Hematopoietic multipotent progenitor cell (in vitro differentiated cells): ENCODE results near the gene FLNB. TPM values are rescaled to one million over a fixed set of nuclear protein-coding genes. Genes with fewer than 3 reads are reported as not detected.
A peak's percentile ranks its signal among the peaks of the same experiment; 100 is the strongest.
"Not testable (repeated sequence)": the region's sequence is repeated elsewhere in the genome, so short reads cannot be mapped to it uniquely, and the experiment has no call there.

Experiments used
- DNase-seq, 3 donors: peaks; one replicate each; pipeline ENCODE4 v3.0.0-alpha.2; 2011 to 2015; ENCODE audit warnings: low read depth in 2 of 3, low spot score in 2 of 3
- total RNA-seq: library from RNA; depleted of rRNA; stranded (reverse); fragments of >200 nt; gene quantifications from one replicate; pipeline ENCODE4 v1.2.3, GENCODE V29; 2012

The FLNB gene
- total RNA-seq, 1 donor: 158 TPM

GRCh38 chr3:58049143-58049785, 41.0 kb downstream of the FLNB start:
- no peak for DNase-seq

DNA sequence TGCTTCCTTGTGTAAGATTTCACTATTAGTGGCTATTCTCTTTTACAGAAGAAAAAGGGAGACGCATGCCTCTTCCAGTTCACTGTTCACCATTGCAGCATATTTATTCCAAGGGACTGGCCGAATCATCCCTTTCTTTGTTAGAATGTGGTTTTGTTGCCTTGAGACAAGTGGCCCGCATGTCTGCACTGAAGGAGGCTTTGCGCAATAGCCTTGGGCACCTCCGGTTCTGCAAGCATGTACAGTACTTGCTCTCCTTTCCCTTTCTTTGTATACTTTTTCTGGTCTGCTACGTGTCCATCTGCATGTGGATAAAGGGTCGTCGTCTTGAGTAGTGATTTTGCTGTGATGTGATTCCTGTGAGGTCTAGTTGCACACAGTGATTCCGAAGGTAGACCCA, 43.0 kb downstream of the FLNB start:
- DNase-seq: no peak

GRCh38 chr3:58051658-58052261, 43.5 kb downstream of the FLNB start:
- not testable (repeated sequence) for DNase-seq

DNA sequence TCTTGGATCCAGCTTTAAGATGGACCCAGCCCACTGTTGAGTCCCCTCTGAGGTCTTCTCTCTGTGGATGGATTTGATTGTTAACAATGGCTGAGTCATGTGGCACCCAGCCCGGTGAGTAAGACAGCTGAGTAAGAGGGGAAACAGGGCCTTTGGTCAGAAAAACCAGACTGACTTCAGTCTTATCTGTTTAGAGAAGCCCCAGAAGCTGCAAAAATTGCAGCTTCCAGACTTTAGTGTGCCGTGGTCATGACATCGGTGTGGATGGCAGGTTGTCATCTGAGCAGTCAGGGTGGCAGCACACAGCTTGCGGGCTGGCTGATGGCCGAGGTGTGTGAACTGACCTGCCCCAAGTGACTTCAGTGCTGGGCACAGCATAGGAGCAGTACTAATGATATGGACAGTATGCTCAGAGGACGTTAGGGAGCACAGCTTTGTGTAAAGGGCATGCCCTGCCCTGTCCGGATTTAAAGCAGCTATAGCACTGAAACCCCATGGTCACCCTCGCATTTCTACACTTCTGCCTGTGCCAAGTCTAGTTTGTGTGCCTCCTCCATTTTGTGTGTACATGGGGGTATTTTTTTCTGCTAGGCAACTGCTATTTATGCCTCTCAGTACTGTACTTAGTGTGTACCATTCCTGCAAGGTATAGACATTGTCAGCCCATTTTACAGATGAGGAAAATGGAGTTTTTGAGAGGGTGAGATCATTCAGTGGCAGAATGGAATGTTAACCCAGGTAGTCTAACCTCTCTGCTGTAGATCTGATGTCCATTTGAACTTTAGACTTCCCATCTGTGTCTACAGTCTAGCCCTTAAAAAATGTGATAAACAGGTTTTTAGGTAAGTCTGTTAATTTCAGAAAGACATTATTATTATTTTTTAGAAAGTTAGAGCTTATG, 44.4 kb downstream of the FLNB start:
- peak in 2 of 3 donors; percentile 82 to 84 for DNase-seq

DNA sequence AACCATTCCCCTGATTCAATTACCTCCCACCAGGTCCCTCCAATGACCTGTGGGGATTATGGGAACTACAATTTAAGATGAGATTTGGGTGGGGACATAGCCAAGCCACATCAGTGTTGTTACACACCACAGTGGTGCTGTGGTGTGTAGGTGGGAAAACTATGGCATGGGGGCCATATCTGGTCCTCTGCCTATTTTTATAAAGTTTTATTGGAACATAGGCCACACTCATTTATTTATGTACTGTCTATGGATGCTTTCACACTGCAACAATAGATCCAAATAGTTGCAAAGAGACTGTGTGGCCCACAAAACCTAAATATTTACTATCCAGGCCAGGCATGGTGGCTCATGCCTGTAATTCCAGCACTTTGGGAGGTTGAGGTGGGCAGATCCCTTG, 46.4 kb downstream of the FLNB start:
- no peak for DNase-seq

DNA sequence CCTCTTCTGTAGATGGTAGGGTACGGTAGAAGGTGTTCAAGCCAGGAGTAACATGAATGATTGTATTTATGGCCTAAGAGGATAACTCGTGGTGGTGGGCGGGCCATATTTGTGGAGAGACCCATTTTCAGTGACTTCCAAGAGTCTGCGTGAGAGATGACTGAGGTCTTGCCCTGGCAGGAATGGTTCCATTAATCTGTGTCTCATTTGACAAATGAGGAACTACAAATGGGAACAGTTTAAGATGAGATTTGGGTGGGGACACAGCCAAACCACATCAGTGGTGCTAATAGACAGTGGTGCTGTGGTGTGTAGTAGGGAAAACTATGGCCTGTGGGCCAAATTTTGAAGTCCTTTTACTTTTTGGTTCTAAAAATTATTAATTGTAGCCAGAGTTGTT, 47.1 kb downstream of the FLNB start:
- DNase-seq: no peak

DNA sequence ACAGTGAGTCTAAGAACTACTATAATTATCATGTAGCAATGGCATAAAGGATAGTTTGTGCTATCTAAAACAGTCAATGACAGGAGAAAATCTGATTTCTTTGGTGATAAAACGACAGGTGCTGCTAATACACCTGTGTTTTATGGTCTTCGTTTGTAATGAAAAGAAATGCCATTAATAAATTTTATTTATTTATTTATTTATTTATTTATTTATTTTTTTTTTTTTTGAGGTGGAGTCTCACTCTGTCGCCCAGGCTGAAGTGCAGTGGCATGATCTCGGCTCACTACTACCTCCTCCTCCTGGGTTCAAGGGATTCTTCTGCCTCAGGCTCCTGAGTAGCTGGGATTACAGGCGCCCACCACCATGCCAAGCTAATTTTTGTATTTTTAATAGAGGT, 47.7 kb downstream of the FLNB start:
- DNase-seq: not testable (repeated sequence)

DNA sequence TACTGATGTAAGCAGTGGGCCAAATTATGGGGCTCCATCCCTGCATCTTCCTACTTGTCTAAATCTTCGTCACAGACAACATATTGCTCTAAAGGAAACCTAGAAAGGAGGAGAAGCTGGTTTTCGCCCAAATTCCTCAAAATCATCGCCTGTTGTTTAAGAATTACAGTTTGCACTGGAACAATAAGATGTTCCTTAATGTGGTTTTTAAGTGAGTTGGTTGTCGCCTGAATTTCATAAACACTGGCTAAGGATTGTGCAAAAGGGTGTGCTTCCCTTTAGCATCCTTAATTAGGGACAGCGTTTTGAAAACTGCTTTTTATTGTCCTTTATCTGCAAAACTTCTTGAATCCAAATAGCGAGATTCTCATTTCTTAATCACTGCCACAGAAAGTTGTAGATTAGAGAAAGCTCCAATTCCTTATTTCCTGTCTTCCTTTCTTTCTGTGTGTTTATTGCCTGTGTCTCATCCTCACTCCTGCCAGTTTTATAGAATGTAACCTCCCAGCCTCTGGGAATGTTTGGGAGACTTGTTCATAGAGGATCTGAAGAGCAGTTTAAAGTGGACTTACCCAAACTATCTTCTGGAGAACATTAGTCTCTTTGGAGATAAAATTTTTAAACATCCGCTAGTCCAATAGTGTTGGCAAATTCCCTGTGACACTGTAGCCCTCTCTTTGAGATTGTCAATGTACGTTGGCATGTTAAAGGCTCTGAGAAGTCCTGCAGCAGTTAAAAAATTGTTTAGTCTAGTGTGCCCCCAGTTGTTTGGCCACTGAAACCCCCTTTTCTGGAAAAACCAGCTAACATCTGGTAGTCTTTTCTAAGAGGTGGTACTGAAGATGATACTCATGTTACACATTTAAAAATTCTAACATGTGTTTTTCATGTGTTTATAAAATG, 50.4 kb downstream of the FLNB start:
- DNase-seq: no peak

GRCh38 chr3:58059349-58060321, 51.4 kb downstream of the FLNB start:
- no peak for DNase-seq

- DNase-seq: no peak
Observed at GRCh38 chr3:58062472-58062871, 54.2 kb downstream of the FLNB start.

DNA sequence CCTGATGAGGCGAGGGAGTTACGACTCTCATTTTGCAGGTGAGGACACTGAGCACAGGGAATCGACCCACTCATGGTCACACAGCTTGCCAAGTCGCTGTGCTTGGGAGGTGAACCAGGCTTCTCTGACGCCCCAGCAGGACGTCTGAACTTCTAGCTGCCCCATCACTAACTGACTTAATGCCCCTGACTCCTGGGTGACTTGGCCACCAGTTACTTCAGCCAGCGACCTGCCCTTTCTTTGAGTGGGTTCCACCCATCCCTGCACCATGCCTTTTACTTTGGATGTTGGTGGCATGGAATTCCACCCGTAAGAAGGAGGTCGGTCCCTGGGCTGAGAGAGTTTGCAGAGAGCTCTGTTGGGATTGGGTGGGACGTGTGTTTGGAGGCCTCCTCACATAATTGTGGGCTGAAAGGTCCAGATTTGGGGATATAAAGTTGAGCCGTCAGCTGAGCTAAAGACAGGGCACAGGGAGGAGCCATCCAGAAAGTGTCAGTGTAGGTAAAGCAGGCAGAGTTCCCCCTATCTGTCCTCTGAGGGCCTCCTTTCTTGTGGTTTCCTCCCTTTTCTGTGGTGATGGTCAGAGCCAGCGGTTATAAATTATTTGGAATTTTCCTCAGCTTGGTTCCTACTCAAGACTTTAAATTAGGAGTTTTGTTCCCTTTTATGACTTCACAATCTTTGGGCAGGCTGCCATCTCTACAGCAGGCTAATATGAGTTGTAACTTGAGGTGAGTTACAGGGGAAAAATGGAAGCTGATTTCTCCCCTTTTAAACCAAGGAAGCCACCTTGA, 55.0 kb downstream of the FLNB start:
- peak in 1 of 3 donors; percentile 52 for DNase-seq

- no peak for DNase-seq
Observed at GRCh38 chr3:58064923-58065638, 56.9 kb downstream of the FLNB start.

DNA sequence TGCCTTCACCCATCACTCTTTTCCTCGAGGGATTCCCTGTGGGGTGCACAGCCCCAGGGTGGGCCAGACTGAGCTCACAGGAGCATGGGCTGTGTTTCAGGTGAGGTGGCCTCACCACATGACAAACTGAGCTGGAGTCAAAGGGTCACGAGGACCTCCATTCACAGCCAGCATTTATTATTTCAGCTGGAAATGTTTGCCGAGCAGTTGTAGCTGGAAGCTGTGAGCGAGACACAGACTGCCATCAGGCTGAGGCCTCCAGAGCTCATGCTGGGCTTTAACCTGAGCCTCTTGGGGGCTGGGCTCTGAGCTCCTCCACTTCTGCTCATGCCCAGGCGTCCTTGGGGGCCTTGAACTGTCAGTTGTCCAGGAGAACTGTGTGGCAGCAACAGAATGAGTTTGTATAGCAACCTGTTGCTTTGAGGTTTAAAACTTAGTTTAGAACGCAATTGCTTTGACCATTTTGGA, 57.5 kb downstream of the FLNB start:
- no peak for DNase-seq

DNA sequence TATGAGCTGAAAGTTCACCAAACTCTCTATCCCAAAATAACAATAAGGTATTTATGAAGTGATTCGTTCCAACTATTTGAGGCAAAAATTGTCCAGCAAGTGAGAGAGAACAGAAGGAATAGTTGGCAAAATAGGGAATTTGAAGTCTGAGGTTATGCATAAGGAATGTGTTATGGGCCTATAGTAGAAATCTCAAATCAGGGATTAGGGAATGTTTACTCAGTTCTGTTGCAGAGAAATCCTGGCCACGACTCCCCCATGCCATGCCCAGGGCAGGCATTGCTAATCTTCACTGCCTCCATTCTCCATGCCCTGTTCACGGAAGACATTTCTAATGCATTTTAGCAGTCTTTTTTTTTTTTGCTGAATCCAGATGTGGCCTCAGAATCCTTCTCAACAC, 58.6 kb downstream of the FLNB start:
- no peak for DNase-seq

DNA sequence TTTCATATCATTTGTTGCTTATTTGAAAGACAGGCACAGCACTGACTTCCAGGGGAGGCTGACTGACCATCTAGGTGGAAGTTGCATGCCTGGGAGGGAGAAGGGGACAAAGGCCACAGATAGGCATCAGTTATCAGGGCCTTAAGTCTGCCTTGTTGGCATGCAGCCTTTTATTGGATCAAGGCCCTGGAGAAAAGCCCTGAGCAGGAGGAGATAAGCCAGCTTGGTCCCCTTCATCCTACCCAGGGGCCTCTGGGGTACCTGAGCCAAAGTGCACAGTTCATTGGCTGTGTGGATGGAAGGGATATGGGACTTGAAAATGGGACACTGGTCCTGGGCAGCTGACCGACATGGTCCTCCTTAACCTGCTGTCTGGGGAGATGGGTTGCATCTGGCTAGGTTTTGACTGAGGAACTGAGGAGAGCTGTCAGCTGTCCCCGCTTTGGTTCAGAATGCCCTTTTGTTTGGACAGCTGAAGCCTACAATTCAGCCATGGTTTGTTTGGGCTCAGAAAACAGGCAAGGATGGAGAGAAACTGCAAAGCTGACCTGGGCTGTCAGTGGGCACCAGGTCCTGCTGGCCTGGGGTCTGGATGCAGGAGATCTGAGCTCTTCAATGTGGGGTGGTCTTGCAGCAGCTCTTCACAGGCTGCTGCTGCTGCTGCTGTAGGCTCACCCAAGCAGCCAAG, 60.0 kb downstream of the FLNB start:
- no peak for DNase-seq

DNA sequence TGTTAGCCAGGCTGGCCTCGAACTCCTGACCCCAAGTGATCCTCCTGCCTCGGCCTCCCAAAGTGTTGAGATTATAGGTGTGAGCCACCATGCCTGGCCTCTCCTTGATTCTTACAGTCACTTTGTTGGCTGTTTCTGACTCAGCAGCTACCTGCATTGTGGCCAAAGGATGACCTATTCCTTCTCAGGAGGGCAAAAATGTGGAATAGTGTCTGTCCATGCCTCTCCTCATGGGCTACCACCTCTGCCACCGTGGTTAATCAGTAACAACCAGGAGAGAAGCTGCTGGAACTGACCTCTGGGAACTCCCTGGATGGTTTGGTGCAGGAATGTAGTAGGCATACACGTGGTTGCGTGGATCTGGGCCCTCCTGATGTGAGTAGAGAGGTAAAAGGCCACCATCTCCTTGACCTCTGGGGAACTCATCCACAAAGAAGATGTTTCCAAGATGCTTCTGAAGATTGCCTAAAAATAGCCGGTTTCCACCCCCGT, 63.3 kb downstream of the FLNB start:
- no peak for DNase-seq

DNA sequence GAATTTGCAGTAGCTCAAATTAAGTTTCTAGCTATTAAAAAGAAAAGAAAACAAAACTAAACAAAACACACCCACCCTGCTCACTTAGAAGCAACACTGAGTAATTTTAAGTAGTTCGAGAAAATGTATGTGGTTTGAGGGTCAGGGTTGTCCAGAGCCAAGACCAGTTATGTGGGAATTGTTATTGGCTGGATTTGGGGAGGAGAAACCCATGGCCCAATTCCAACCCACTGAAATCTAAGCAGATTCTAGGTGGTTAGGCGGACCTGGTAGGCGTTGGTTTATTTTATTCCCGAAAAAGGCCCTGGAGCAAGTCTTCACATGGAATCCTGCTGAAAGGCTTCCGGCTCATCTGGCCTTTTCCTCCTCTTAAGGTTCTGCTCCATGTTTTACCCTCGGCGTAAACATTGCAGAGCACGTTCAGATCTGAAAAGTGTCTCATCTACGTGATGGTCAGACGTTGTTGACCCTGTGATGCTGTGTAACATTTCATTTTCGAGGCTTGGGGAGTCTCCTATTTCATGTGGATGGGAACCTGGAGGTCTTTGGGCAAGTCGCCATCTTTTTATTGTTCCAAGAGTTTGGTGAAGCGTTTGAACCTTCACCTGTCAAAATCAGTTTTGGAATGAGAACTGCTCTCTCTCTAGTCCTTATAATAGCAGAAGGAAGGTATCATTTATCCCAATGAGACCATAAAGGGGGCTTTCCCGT, 64.0 kb downstream of the FLNB start:
- no peak for DNase-seq
